HepG2 (cell line): ENCODE data around the gene GFRAL. TPM values are rescaled to one million over a fixed set of nuclear protein-coding genes. Genes with fewer than 3 reads are reported as not detected.
A peak's percentile ranks its signal among the peaks of the same experiment; 100 is the strongest.

ENCODE experiments used
- ATAC-seq: fragments of 200-7000 bp; cut with Tn5 transposase; 3 replicates; pipeline ENCODE4 v1.9.1; 2020; ENCODE audit warnings: mild to moderate bottlenecking, moderate library complexity
- BruUV-seq: library from RNA; stranded (reverse); fragments of 400-500 nt; replicated peaks from 2 replicates; lab custom pipeline; 2021; lab: Mats Ljungman, UMichigan
- CTCF ChIA-PET: fragments of 300-600 bp; formaldehyde crosslinking; extraction: SDS; loops from one replicate; lab custom pipeline; 2021; ENCODE audit warnings: low total read pairs, inconsistent platforms, low intra/inter-chr PET ratio; lab: Yijun Ruan, JAX
- POLR2A ChIA-PET: fragments of 350-600 bp; sonication (Branson Sonifier 250); formaldehyde crosslinking; loops from one replicate; lab custom pipeline; 2020; ENCODE audit warnings: antibody characterized with exemption, inconsistent platforms; lab: Yijun Ruan, JAX
- DNase-seq: peaks from one replicate; pipeline ENCODE4 v3.0.0-alpha.2; 2015; ENCODE audit warnings: low spot score
- FAIRE-seq: peaks from 3 replicates; lab custom pipeline; 2011; peaks lifted over from hg19 to GRCh38; lab: Jason Lieb, UNC
- H2AFZ ChIP-seq: one replicate; pipeline ENCODE4 v1.6.1; 2011; ENCODE audit warnings: low read length, inconsistent platforms
- H3K27ac ChIP-seq: fragments of 300-600 bp; 3 replicates; pipeline ENCODE4 v1.8.0; 2011; ENCODE audit warnings: mixed run types, mild to moderate bottlenecking, mixed read lengths, low read length, inconsistent platforms; ENCODE audit not compliant: insufficient read depth; ENCODE audit errors: extremely low read length
- H3K27me3 ChIP-seq, 2 experiments: fragments of 200-600 bp in 1 of 2; 2 replicates in 1 of 2; 3 replicates in 1 of 2; pipeline versions ENCODE4 v1.6.0 to v1.8.0; 2011; ENCODE audit warnings: low read length in 2 of 2, mild to moderate bottlenecking in 2 of 2, moderate library complexity in 2 of 2, inconsistent platforms in 1 of 2; ENCODE audit not compliant: insufficient read depth in 2 of 2, control insufficient read depth in 1 of 2
- H3K36me3 ChIP-seq, 2 experiments: fragments of 200-600 bp in 1 of 2; replicated peaks in 1 of 2; 2 replicates in 1 of 2; 3 replicates in 1 of 2; pipeline versions ENCODE4 v1.5.1 to v1.8.0; 2011; ENCODE audit warnings: low read length in 2 of 2, inconsistent platforms in 1 of 2; ENCODE audit not compliant: insufficient read depth in 2 of 2, control insufficient read depth in 1 of 2
- H3K4me1 ChIP-seq: 2 replicates; pipeline ENCODE4 v1.5.1; 2012; ENCODE audit warnings: low read length, inconsistent platforms; ENCODE audit not compliant: insufficient read depth
- H3K4me2 ChIP-seq: 2 replicates; pipeline ENCODE4 v1.6.0; 2011; ENCODE audit warnings: low read depth, low read length, inconsistent platforms
- H3K4me3 ChIP-seq, 3 experiments: fragments of 200-600 bp in 1 of 3; sonication (generic), shearing (Covaris generic) in 1 of 3; replicated peaks in 1 of 3; 2 replicates each; pipeline ENCODE4 v1.5.1; 2011 to 2016; ENCODE audit warnings: low read length in 3 of 3, inconsistent platforms in 2 of 3, low read depth in 2 of 3, mild to moderate bottlenecking in 2 of 3, control low read depth in 1 of 3, mixed read lengths in 1 of 3; ENCODE audit not compliant: insufficient read depth in 1 of 3
- H3K79me2 ChIP-seq: one replicate; pipeline ENCODE4 v1.6.1; 2011; ENCODE audit warnings: low read length, inconsistent platforms; ENCODE audit not compliant: insufficient read depth
- H3K9ac ChIP-seq: 2 replicates; pipeline ENCODE4 v1.6.0; 2011; ENCODE audit warnings: mild to moderate bottlenecking, low read depth, low read length, inconsistent platforms; ENCODE audit not compliant: insufficient read depth
- H3K9me3 ChIP-seq: 2 replicates; pipeline ENCODE4 v1.5.1; 2012; ENCODE audit warnings: mild to moderate bottlenecking, low read length
- H4K20me1 ChIP-seq: 2 replicates; pipeline ENCODE4 v1.6.0; 2011; ENCODE audit warnings: inconsistent platforms, mild to moderate bottlenecking, low read length, moderate library complexity; ENCODE audit not compliant: insufficient read depth
- ATF7 ChIP-seq, 2 experiments: fragments of 450-650 bp in 1 of 2; sonication (generic) in 1 of 2; formaldehyde crosslinking in 1 of 2; IDR thresholded peaks; 2 replicates each; pipeline versions ENCODE4 v1.4.0 to v1.6.1; 2016 to 2020; ENCODE audit warnings: antibody characterized with exemption in 1 of 2, mild to moderate bottlenecking in 1 of 2, missing genetic modification reagents in 1 of 2
- HDAC6 ChIP-seq: fragments of 200-600 bp; sonication (generic); IDR thresholded peaks from 2 replicates; pipeline ENCODE4 v1.7.0; 2017; ENCODE audit warnings: mild to moderate bottlenecking, antibody characterized with exemption, low read length, low read depth
- POLR2A ChIP-seq, 2 experiments: IDR thresholded peaks; 2 replicates each; pipeline ENCODE4 v1.6.1; 2011; ENCODE audit warnings: low read depth in 2 of 2, low read length in 2 of 2, mild to moderate bottlenecking in 1 of 2, moderate library complexity in 1 of 2; ENCODE audit not compliant: insufficient read depth in 1 of 2
- ZNF317 ChIP-seq: sonication (generic); formaldehyde crosslinking; IDR thresholded peaks from 2 replicates; pipeline ENCODE4 v1.5.0; 2020; ENCODE audit warnings: mild to moderate bottlenecking, missing genetic modification reagents
- ZNF563 ChIP-seq: sonication (generic); formaldehyde crosslinking; IDR thresholded peaks from 2 replicates; pipeline ENCODE4 v1.8.0; 2022; ENCODE audit warnings: mild to moderate bottlenecking, moderate library complexity, missing genetic modification reagents
- ZNF605 ChIP-seq: sonication (generic); formaldehyde crosslinking; IDR thresholded peaks from 2 replicates; pipeline ENCODE4 v1.8.0; 2022; ENCODE audit warnings: mild to moderate bottlenecking, missing genetic modification reagents
- WGBS: methylation state at CpG from one replicate; pipeline ENCODE4 v1.1.6; 2017; ENCODE audit warnings: low lambda C conversion rate; 5-methylcytosine and 5-hydroxymethylcytosine counted together
- in situ Hi-C: cut with HindIII; loops from 2 replicates; pipeline ENCODE4 v1.10.0; 2017; ENCODE audit warnings: low pct_unique_long_range_greater_than_20kb; ENCODE audit not compliant: extremely low pct_ligation_motif_present
- intact Hi-C: fragments of 100-400 bp; cut with micrococcal nuclease; formaldehyde crosslinking; loops from one replicate; pipeline ENCODE4 v1.10.0; 2022; ENCODE audit not compliant: unreplicated experiment
- polyA plus RNA-seq, 8 experiments: library from polyadenylated mRNA; depleted of rRNA in 3 of 8; stranded (reverse) in 7 of 8; unstranded in 1 of 8; fragments of >200 nt; fragmentation: Illumina TruSeq in 4 of 8; extraction: Trizol in 4 of 8; gene quantifications; 2 replicates each; pipeline versions ENCODE4 v1.2.1 to v1.2.3, GENCODE V29; 2011 to 2016; ENCODE audit warnings: low read depth in 4 of 8, missing spikeins in 1 of 8, mixed read lengths in 1 of 8; ENCODE audit not compliant: insufficient read depth in 1 of 8
- total RNA-seq, 5 experiments: library from RNA; depleted of rRNA; stranded (reverse); fragments of >200 nt; fragmentation: Illumina TruSeq; extraction: Trizol; gene quantifications; 2 replicates each; pipeline ENCODE4 v1.2.3, GENCODE V29; 2016; ENCODE audit warnings: low read depth in 1 of 5
- TF ChIP-seq, protein P1 (sequence below): sonication (generic); formaldehyde crosslinking; IDR thresholded peaks from 2 replicates; pipeline ENCODE4 v1.8.0; 2022; ENCODE audit warnings: missing genetic modification reagents, mild to moderate bottlenecking, borderline replicate concordance

Gene GFRAL
- total and polyA plus RNA-seq, 2 of the 13 experiments (the other 11 are each of a cell fraction or from before 2014, with no cell fraction given), result not detected

DNA sequence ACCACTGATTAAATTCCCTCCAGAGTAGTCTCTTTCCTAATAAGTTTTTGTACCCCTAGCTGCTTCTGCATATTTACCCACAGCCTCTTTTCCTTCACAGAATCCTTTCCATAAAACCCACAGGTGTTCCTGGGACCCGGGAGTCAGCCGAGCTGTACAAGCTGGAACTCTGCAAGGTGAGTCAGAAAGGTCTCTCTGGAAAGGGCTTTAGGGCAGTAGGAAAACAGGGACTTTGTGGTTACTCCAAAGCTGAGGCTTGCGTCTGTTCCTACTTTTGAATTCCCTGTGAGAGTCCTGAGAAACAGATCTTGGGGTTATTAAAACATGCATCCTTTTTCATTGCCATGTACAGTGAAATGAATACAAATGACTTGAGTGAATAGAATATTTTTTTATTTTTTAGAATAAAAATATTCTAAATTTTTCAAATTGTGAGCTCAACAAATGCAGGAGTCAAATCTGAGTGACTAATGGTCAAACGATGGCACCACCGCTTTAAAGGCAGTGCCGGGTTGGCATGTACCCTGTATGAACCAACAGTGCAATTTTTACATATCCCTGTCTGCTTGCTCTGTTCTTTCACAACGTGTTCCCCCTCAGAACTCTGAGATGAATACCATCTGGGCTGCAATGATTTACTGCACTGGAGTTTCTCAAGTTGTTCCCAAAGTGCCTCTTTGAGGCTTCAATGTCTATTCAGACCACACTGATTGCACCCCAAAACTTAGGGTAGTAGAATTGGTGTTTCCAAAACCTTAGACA lies 78.4 kb downstream of the GFRAL start:
- WGBS, result 8% methylated on average over 7 of the region's 7 CpGs
- intact Hi-C loops (no loop called here), in situ Hi-C loops (no loop called here)
- H2AFZ ChIP-seq, result no peak overlapping the region
- no TSS peak for BruUV-seq
- no peaks in the 10 kb centered on the region for H3K27me3 ChIP-seq
- H3K27ac ChIP-seq, result no peak overlapping the region
- ChIA-PET CTCF (no interaction called here), POLR2A (no interaction called here)
- H3K9ac ChIP-seq, result no peak overlapping the region
- no peak for FAIRE-seq
- no peaks in the 10 kb centered on the region for H3K4me1 ChIP-seq
- no peak for DNase-seq
- H3K79me2 ChIP-seq, result no peaks in the 10 kb centered on the region
- ATAC-seq, result no peak
- H3K4me3 ChIP-seq, result no peak overlapping the region
- no peaks in the 10 kb centered on the region for H3K36me3 ChIP-seq
- no peaks in the 10 kb centered on the region for H4K20me1 ChIP-seq
- TF ChIP-seq HDAC6, result no peak
- no peak for TF ChIP-seq POLR2A (IDR thresholded peaks at IDR 0.05; ENCODE audit: insufficient read depth in 1 of 2, low read depth in 2 of 2, low read length in 2 of 2)
- no peak for TF ChIP-seq ZNF563 (CRISPR knock-in tag)
- no peak for TF ChIP-seq ZNF317 (CRISPR knock-in tag)
- TF ChIP-seq ZNF605, result no peak
- no peak overlapping the region for H3K4me2 ChIP-seq
- H3K9me3 ChIP-seq, result no peaks in the 10 kb centered on the region

DNA sequence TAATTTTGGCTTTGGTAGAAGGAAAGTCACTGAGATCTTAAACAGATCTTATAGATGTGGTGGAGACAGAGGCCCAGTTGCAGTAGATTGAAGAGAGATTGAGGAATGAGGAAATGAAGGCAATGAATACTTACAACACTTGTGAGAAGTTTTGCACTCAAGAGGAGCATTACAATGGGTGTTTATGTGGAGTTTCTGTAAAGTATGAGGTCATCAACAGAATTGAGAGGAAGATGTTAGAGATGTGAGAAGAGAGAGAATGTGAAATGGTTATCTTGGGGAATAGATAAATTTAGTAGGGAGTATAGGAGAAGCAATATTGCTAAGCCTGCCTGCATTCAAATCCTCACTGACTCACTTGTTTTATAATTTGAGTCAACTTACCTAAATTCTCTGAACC lies 83.4 kb downstream of the GFRAL start:
- ChIA-PET CTCF (no interaction called here), POLR2A (no interaction called here)
- no TSS peak for BruUV-seq
- Histone ChIP-seq H3K9me3 (no peaks in the 10 kb centered on the region), H3K27me3 (no peaks in the 10 kb centered on the region), H3K79me2 (no peaks in the 10 kb centered on the region), H3K36me3 (no peaks in the 10 kb centered on the region), H4K20me1 (no peaks in the 10 kb centered on the region), H3K4me2 (no peak overlapping the region), H3K27ac (no peak overlapping the region), H3K4me1 (no peaks in the 10 kb centered on the region), H3K4me3 (no peak overlapping the region), H3K9ac (no peak overlapping the region), H2AFZ (no peak overlapping the region)
- ATAC-seq (no peak), FAIRE-seq (no peak), DNase-seq (no peak)
- TF ChIP-seq, protein P1, sequence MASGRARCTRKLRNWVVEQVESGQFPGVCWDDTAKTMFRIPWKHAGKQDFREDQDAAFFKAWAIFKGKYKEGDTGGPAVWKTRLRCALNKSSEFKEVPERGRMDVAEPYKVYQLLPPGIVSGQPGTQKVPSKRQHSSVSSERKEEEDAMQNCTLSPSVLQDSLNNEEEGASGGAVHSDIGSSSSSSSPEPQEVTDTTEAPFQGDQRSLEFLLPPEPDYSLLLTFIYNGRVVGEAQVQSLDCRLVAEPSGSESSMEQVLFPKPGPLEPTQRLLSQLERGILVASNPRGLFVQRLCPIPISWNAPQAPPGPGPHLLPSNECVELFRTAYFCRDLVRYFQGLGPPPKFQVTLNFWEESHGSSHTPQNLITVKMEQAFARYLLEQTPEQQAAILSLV (CRISPR knock-in tag), result no peak
- TF ChIP-seq ATF7 (IDR thresholded peaks at IDR 0.05) (peak; percentile 93), ATF7 (CRISPR knock-in tag; IDR thresholded peaks at IDR 0.05) (no peak)
- in situ Hi-C loops, result no loop called here
- intact Hi-C loops, result no loop called here
